ENCODE data around the gene ECT2.
"Not testable (repeated sequence)": the region's sequence is repeated elsewhere in the genome, so short reads cannot be mapped to it uniquely, and the experiment has no call there.

ECT2 gene

GRCh38 chr3:172856795-172857742, 106.5 kb downstream of the ECT2 start:
- no peak for DNase-seq

GRCh38 chr3:172859041-172859440, 108.5 kb downstream of the ECT2 start:
- DNase-seq, result no peak

GRCh38 chr3:172866726-172867350, 116.3 kb downstream of the ECT2 start:
- DNase-seq, result not testable (repeated sequence)

GRCh38 chr3:172868582-172869200, 118.2 kb downstream of the ECT2 start:
- DNase-seq, result no peak

- DNase-seq, result no peak
Observed at GRCh38 chr3:172869368-172869771, 118.8 kb downstream of the ECT2 start.

GRCh38 chr3:172869784-172870518, 119.4 kb downstream of the ECT2 start:
- DNase-seq, result no peak
